Vagina (tissue), 2 donors: ENCODE results near the gene DENND4A.
A peak's percentile ranks its signal among the peaks of the same experiment; 100 is the strongest.

ENCODE experiments used
- POLR2A ChIP-seq, 2 donors: fragments of 450-650 bp; IDR thresholded peaks; one replicate each; pipeline ENCODE4 v1.6.1; 2017; ENCODE audit warnings: antibody characterized with exemption in 2 of 2, mild to moderate bottlenecking in 2 of 2, moderate library complexity in 2 of 2
- POLR2AphosphoS5 ChIP-seq, 2 donors: sonication (generic); formaldehyde crosslinking; IDR thresholded peaks; one replicate each; pipeline ENCODE4 v1.9.0; 2017; ENCODE audit warnings: antibody characterized with exemption in 2 of 2, mild to moderate bottlenecking in 2 of 2, low read depth in 1 of 2; ENCODE audit not compliant: insufficient read depth in 1 of 2
- TF ChIP-seq, protein P1 (sequence below), 3 experiments: fragments of 450-650 bp in 2 of 3; fragments of 200-600 bp in 1 of 3; sonication (generic) in 1 of 3; IDR thresholded peaks; one replicate each; pipeline ENCODE4 v1.5.1; 2017 to 2019; ENCODE audit warnings: antibody characterized with exemption in 3 of 3, mild to moderate bottlenecking in 2 of 3, moderate library complexity in 2 of 3

DNA sequence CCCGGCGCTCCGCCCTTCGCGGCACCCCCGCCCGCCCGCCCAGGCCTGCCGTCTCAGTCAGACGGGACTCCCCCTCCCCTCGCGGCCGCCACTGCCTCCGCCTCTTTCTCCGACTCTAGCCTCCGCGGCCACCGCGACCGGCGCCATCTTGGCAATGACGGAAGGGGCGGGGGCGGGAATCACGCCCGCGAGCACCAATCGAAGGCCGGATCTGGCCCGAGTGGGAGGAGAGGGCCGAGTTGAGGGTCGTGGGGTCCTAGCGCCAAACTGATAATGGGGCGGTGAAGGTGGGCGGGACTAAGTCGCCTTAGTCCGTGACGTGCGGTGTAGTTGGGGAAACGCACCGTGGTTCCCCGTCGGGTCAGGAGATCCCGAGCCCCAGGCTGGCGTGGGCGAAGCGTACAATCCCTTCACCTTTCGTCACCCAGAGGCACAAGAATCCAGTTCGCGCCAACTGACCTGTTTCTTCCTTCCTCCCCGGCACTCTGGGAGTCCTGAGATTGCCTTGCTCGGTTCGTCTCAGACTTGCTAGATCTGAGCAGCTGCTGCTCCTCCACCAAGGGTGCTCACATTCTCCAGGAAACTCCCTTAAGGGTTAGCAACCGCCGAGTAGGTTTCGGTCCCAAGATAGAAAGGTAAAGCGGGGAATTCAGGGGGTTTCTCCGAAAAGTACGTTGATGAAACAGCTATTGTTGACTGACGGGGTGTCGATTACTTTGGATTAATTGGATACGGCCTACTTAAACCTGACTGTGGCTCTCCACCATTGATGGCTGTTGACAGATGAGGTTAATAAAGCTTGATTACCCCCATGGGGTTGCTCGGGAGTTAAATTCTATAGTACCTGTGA lies at the start of gene DENND4A:
- TF ChIP-seq, protein P1, sequence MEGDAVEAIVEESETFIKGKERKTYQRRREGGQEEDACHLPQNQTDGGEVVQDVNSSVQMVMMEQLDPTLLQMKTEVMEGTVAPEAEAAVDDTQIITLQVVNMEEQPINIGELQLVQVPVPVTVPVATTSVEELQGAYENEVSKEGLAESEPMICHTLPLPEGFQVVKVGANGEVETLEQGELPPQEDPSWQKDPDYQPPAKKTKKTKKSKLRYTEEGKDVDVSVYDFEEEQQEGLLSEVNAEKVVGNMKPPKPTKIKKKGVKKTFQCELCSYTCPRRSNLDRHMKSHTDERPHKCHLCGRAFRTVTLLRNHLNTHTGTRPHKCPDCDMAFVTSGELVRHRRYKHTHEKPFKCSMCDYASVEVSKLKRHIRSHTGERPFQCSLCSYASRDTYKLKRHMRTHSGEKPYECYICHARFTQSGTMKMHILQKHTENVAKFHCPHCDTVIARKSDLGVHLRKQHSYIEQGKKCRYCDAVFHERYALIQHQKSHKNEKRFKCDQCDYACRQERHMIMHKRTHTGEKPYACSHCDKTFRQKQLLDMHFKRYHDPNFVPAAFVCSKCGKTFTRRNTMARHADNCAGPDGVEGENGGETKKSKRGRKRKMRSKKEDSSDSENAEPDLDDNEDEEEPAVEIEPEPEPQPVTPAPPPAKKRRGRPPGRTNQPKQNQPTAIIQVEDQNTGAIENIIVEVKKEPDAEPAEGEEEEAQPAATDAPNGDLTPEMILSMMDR (IDR thresholded peaks at IDR 0.05) = no peak
- TF ChIP-seq POLR2AphosphoS5 (IDR thresholded peaks at IDR 0.05; ENCODE audit: insufficient read depth in 1 of 2, low read depth in 1 of 2) (peak; percentile 91 to 97), POLR2A (IDR thresholded peaks at IDR 0.05) (peak in 1 of 2 donors; percentile 73)
